Neuronal stem cell (in vitro differentiated cells): Measurements from ENCODE around the gene ARSD.

Experiments used
- DNase-seq: peaks from one replicate; pipeline ENCODE4 v3.0.0-alpha.2; 2013; ENCODE audit warnings: low spot score
- H2AFZ ChIP-seq: one replicate; pipeline ENCODE4 v1.6.1; 2013; ENCODE audit warnings: mild to moderate bottlenecking, low read length, inconsistent platforms
- H2AK5ac ChIP-seq: 2 replicates; pipeline ENCODE4 v1.6.1; 2013; ENCODE audit warnings: low read depth, mild to moderate bottlenecking, inconsistent platforms, low read length, moderate library complexity, mixed read lengths
- H2BK120ac ChIP-seq: 2 replicates; pipeline ENCODE4 v1.6.1; 2013; ENCODE audit warnings: low read depth, mild to moderate bottlenecking, inconsistent platforms, low read length, moderate library complexity, mixed read lengths
- H2BK12ac ChIP-seq: one replicate; pipeline ENCODE4 v1.6.1; 2013; ENCODE audit warnings: low read length, inconsistent platforms
- H2BK15ac ChIP-seq: 2 replicates; pipeline ENCODE4 v1.6.1; 2013; ENCODE audit warnings: mild to moderate bottlenecking, low read length, inconsistent platforms, mixed read lengths
- H2BK5ac ChIP-seq: one replicate; pipeline ENCODE4 v1.6.1; 2013; ENCODE audit warnings: inconsistent platforms, mild to moderate bottlenecking, low read length, moderate library complexity
- H3K14ac ChIP-seq: one replicate; pipeline ENCODE4 v1.6.1; 2013; ENCODE audit warnings: low read length, inconsistent platforms
- H3K18ac ChIP-seq: 2 replicates; pipeline ENCODE4 v1.6.1; 2013; ENCODE audit warnings: low read length, inconsistent platforms
- H3K23ac ChIP-seq: 2 replicates; pipeline ENCODE4 v1.6.1; 2013; ENCODE audit warnings: low read depth, mild to moderate bottlenecking, mixed read lengths, low read length, inconsistent platforms; ENCODE audit not compliant: poor library complexity
- H3K27ac ChIP-seq: replicated peaks from 3 replicates; pipeline ENCODE4 v1.5.1; 2013; ENCODE audit warnings: low read length, inconsistent platforms
- H3K27me3 ChIP-seq, 3 experiments: 2 replicates each; pipeline ENCODE4 v1.6.1; 2013; ENCODE audit warnings: low read length in 3 of 3, mild to moderate bottlenecking in 2 of 3, inconsistent platforms in 1 of 3, low read depth in 1 of 3, mixed read lengths in 1 of 3, moderate library complexity in 1 of 3; ENCODE audit not compliant: control insufficient read depth in 3 of 3, insufficient read depth in 3 of 3
- H3K36me3 ChIP-seq, 2 donors: replicated peaks in 1 of 2; 2 replicates each; pipeline ENCODE4 v1.6.1; 2013; ENCODE audit warnings: low read length in 2 of 2; ENCODE audit not compliant: control insufficient read depth in 2 of 2, insufficient read depth in 2 of 2
- H3K4ac ChIP-seq: 2 replicates; pipeline ENCODE4 v1.6.1; 2013; ENCODE audit warnings: inconsistent platforms, mild to moderate bottlenecking, low read length, moderate library complexity
- H3K4me1 ChIP-seq, 2 donors: 1 replicate in 1 of 2; 2 replicates in 1 of 2; pipeline ENCODE4 v1.6.1; 2013; ENCODE audit warnings: low read length in 2 of 2, low read depth in 1 of 2; ENCODE audit not compliant: control insufficient read depth in 2 of 2, insufficient read depth in 1 of 2
- H3K4me2 ChIP-seq: one replicate; pipeline ENCODE4 v1.6.1; 2013; ENCODE audit warnings: mild to moderate bottlenecking, low read length, inconsistent platforms; ENCODE audit not compliant: insufficient read depth, poor library complexity, severe bottlenecking
- H3K4me3 ChIP-seq, 2 donors: 2 replicates each; pipeline ENCODE4 v1.5.1; 2013; ENCODE audit warnings: low read length in 2 of 2, mild to moderate bottlenecking in 2 of 2, inconsistent platforms in 1 of 2, moderate library complexity in 1 of 2
- H3K79me1 ChIP-seq: one replicate; pipeline ENCODE4 v1.6.1; 2013; ENCODE audit warnings: low read depth, mild to moderate bottlenecking, inconsistent platforms, low read length, moderate library complexity
- H3K9ac ChIP-seq: one replicate; pipeline ENCODE4 v1.6.1; 2013; ENCODE audit warnings: mild to moderate bottlenecking, low read depth, low read length, inconsistent platforms; ENCODE audit not compliant: poor library complexity
- H3K9me3 ChIP-seq, 2 donors: replicated peaks in 1 of 2; 2 replicates each; pipeline versions ENCODE3 to v1.6.1; 2013; ENCODE audit warnings: low read length in 2 of 2, mild to moderate bottlenecking in 2 of 2, inconsistent platforms in 1 of 2, low read depth in 1 of 2, mixed read lengths in 1 of 2, moderate library complexity in 1 of 2; ENCODE audit not compliant: control insufficient read depth in 2 of 2, insufficient read depth in 1 of 2
- H4K8ac ChIP-seq: one replicate; pipeline ENCODE4 v1.6.1; 2013; ENCODE audit warnings: low read depth, mild to moderate bottlenecking, inconsistent platforms, low read length, moderate library complexity
- H4K91ac ChIP-seq: one replicate; pipeline ENCODE4 v1.6.1; 2013; ENCODE audit warnings: low read length, low read depth, mild to moderate bottlenecking, inconsistent platforms; ENCODE audit not compliant: poor library complexity
- WGBS, 2 donors: extraction: QIAGEN DNeasy Blood & Tissue Kit; methylation state at CpG; one replicate each; pipeline ENCODE4 v1.1.7; 2013; ENCODE audit warnings: missing lambda C conversion rate in 2 of 2, mixed read lengths in 1 of 2; ENCODE audit not compliant: insufficient read length in 2 of 2, insufficient replicate concordance in 1 of 2; ENCODE audit errors: extremely low coverage in 2 of 2; 5-methylcytosine and 5-hydroxymethylcytosine counted together

ARSD gene

DNA sequence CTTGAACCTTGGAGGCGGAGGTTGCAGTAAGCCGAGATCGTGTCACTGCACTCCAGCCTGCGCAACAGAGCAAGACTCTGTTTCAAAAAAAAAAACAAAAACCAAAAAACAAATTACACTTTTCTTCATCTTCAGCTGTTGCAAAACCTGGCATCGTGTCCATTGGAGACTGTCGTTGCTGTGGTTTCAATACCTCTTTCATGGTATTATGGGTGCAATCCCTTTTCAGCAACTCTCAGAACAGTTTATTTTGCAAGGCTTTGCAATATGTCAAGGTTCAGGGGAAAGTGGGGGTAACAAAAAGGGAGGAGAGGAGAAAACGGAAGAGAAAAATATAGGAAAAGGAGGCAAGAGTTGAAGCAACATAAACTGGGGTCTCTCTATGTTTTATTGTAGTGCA is 40.8 kb downstream of the ARSD start:
- H3K18ac ChIP-seq: no peak overlapping the region
- no peak overlapping the region for H3K14ac ChIP-seq
- WGBS, 2 donors: no CpG with 5 or more reads among the region's 7 CpGs

DNA sequence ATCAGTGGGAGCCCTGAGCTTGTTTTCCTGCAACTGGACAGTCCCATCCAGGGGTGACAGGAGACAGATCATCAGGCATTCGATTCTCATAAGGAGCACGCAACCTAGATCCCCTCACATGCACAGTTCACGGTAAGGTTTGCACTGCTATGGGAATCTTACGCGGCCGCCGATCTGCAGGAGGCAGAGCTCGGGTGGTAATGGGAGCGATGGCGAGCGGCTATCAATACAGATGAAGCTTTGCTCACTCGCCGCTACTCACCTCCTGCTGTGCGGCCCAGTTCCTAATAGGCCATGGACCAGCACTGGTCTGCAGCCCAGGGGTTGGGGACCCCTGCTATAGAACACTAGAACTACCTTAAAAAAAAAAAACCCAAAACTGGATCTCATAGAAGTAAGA is 45.4 kb downstream of the ARSD start:
- Histone ChIP-seq H3K4me1 (no peaks in the 10 kb centered on the region), H2AK5ac (no peak overlapping the region), H2BK5ac (no peak overlapping the region), H3K4me3 (no peak overlapping the region), H3K18ac (no peak overlapping the region), H3K9me3 (no peaks in the 10 kb centered on the region), H3K4ac (no peak overlapping the region), H2BK12ac (no peak overlapping the region), H3K36me3 (peaks cover 4 to 54% of the 10 kb centered on the region in 2 donors), H2BK15ac (no peak overlapping the region), H3K14ac (no peak overlapping the region), H4K91ac (no peak overlapping the region), H3K9ac (no peak overlapping the region), H3K4me2 (no peak overlapping the region), H4K8ac (no peak overlapping the region), H3K27ac (no peak overlapping the region), H2AFZ (no peak overlapping the region), H3K23ac (no peak overlapping the region), H3K79me1 (no peaks in the 10 kb centered on the region), H3K27me3 (no peaks in the 10 kb centered on the region), H2BK120ac (no peak overlapping the region)
- DNase-seq: no peak
- no CpG with 5 or more reads among the region's 14 CpGs for WGBS, 2 donors

More for the DNA sequence above, 40.8 kb downstream of the ARSD start:
- H3K79me1 ChIP-seq: no peaks in the 10 kb centered on the region
- no peak overlapping the region for H2BK120ac ChIP-seq
- no peak overlapping the region for H2AK5ac ChIP-seq
- H3K27me3 ChIP-seq: no peaks in the 10 kb centered on the region
- no peaks in the 10 kb centered on the region for H3K9me3 ChIP-seq
- H3K4ac ChIP-seq: no peak overlapping the region
- no peak overlapping the region for H3K23ac ChIP-seq
- no peak overlapping the region for H4K8ac ChIP-seq
- no peak overlapping the region for H4K91ac ChIP-seq
- H2BK12ac ChIP-seq: no peak overlapping the region
- H3K4me2 ChIP-seq: no peak overlapping the region
- peaks cover 0 to 14% of the 10 kb centered on the region in 2 donors for H3K36me3 ChIP-seq
- H3K27ac ChIP-seq: no peak overlapping the region
- no peak overlapping the region for H2BK5ac ChIP-seq
- DNase-seq: no peak
- H3K9ac ChIP-seq: no peak overlapping the region
- peaks cover 0 to 2% of the 10 kb centered on the region in 2 donors for H3K4me1 ChIP-seq
- no peak overlapping the region for H3K4me3 ChIP-seq
- no peak overlapping the region for H2BK15ac ChIP-seq
- H2AFZ ChIP-seq: no peak overlapping the region

DNA sequence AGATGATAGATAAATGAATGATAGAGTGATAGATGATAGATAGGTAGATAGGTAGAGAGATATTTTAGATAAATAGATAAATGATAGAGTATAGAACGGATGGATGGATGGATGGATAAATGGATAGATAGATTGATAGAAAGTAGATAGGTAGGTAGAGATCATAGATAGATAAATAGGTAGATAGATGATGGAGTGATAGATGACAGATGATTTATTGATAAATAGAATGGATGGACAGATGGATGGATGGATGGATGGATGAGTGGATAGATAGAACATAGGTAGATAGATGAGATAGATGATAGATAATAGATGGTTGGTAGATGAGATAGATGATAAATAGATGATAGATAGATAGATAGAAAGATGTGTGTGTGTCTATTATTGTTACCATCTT is 49.5 kb downstream of the ARSD start:
- Histone ChIP-seq H3K9me3 (peaks cover 0 to 4% of the 10 kb centered on the region in 2 donors), H3K27ac (no peak overlapping the region), H3K9ac (no peak overlapping the region), H3K18ac (no peak overlapping the region), H3K14ac (no peak overlapping the region), H3K4ac (no peak overlapping the region), H3K36me3 (peaks cover 6 to 85% of the 10 kb centered on the region in 2 donors), H3K4me3 (no peak overlapping the region), H3K27me3 (no peaks in the 10 kb centered on the region), H4K91ac (no peak overlapping the region), H2BK120ac (no peak overlapping the region), H3K4me1 (no peaks in the 10 kb centered on the region), H2BK5ac (no peak overlapping the region), H2AFZ (no peak overlapping the region), H4K8ac (no peak overlapping the region), H2BK12ac (no peak overlapping the region), H3K23ac (no peak overlapping the region), H2BK15ac (no peak overlapping the region), H2AK5ac (no peak overlapping the region), H3K4me2 (no peak overlapping the region), H3K79me1 (no peaks in the 10 kb centered on the region)
- DNase-seq: no peak
- WGBS, 2 donors: 100% methylated on average over 1 of the region's 1 CpG

DNA sequence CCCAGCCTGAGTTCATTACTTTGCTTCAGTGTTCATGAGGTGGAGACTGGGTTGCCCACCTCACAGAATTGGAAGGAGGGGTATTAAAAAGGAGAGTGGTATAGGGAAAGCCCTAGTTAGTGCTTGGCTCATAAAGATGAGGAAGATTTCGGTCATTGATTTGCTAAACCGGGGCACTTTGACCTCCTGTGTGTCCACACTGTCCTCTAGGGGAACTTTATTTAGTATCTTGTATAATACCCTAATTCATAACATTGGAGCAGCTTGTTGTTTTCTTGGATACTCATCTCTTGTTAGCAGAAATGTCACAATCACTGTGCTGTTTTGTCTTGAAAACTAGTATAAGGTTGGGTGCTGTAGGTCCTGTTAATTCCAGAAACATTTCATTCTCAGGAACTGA is 50.6 kb downstream of the ARSD start:
- H3K4me3 ChIP-seq: no peak overlapping the region
- H2BK5ac ChIP-seq: no peak overlapping the region
- no peak overlapping the region for H3K18ac ChIP-seq
- no peak overlapping the region for H2BK12ac ChIP-seq
- H3K9me3 ChIP-seq: peaks cover 0 to 10% of the 10 kb centered on the region in 2 donors
- H2AFZ ChIP-seq: no peak overlapping the region
- WGBS, 2 donors: no CpG with 5 or more reads among the region's 2 CpGs
- DNase-seq: no peak
- no peaks in the 10 kb centered on the region for H3K79me1 ChIP-seq
- no peak overlapping the region for H2BK120ac ChIP-seq
- H2BK15ac ChIP-seq: no peak overlapping the region
- no peak overlapping the region for H4K8ac ChIP-seq
- H3K14ac ChIP-seq: no peak overlapping the region
- no peaks in the 10 kb centered on the region for H3K4me1 ChIP-seq
- H4K91ac ChIP-seq: no peak overlapping the region
- no peak overlapping the region for H3K27ac ChIP-seq
- no peak overlapping the region for H3K4me2 ChIP-seq
- H2AK5ac ChIP-seq: no peak overlapping the region
- no peak overlapping the region for H3K4ac ChIP-seq
- no peak overlapping the region for H3K23ac ChIP-seq
- H3K27me3 ChIP-seq: no peaks in the 10 kb centered on the region
- peaks cover 6 to 78% of the 10 kb centered on the region in 2 donors for H3K36me3 ChIP-seq
- no peak overlapping the region for H3K9ac ChIP-seq
